Fibroblast of lung (primary cell): ENCODE measurements around the gene ANKMY1. TPM values are rescaled to one million over a fixed set of nuclear protein-coding genes. Genes with fewer than 3 reads are reported as not detected.
A peak's percentile ranks its signal among the peaks of the same experiment; 100 is the strongest.

ENCODE experiments used
- DNase-seq, 2 donors: peaks; one replicate each; pipeline versions ENCODE4 v3.0.0 to v3.0.0-alpha.2; 2010; ENCODE audit warnings: low read depth in 2 of 2
- H2AFZ ChIP-seq: 2 replicates; pipeline ENCODE4 v1.5.1; 2012; ENCODE audit warnings: low read length, control low read depth, inconsistent platforms
- H3K27ac ChIP-seq: 2 replicates; pipeline ENCODE4 v1.5.1; 2011; ENCODE audit warnings: low read length, control low read depth; ENCODE audit not compliant: insufficient read depth
- H3K27me3 ChIP-seq: 2 replicates; pipeline ENCODE4 v1.5.1; 2011; ENCODE audit warnings: mild to moderate bottlenecking, low read length; ENCODE audit not compliant: control insufficient read depth, insufficient read depth
- H3K36me3 ChIP-seq: 2 replicates; pipeline ENCODE4 v1.5.1; 2011; ENCODE audit warnings: low read length; ENCODE audit not compliant: control insufficient read depth, insufficient read depth
- H3K4me1 ChIP-seq: 2 replicates; pipeline ENCODE4 v1.5.1; 2011; ENCODE audit warnings: low read length; ENCODE audit not compliant: control insufficient read depth, insufficient read depth; ENCODE audit errors: extremely low read depth
- H3K4me2 ChIP-seq: 2 replicates; pipeline ENCODE4 v1.5.1; 2011; ENCODE audit warnings: low read length, control low read depth; ENCODE audit not compliant: insufficient read depth; ENCODE audit errors: extremely low read depth
- H3K4me3 ChIP-seq, 4 experiments: fragments of 200-600 bp in 1 of 4; sonication (generic) in 1 of 4; replicated peaks in 1 of 4; 2 replicates each; pipeline ENCODE4 v1.5.1; 2011 to 2016; ENCODE audit warnings: low read length in 4 of 4, low read depth in 3 of 4, mild to moderate bottlenecking in 3 of 4, control low read depth in 2 of 4, inconsistent platforms in 1 of 4, mixed read lengths in 1 of 4; ENCODE audit not compliant: insufficient read depth in 1 of 4; ENCODE audit errors: control extremely low read depth in 1 of 4
- H3K79me2 ChIP-seq: 2 replicates; pipeline ENCODE4 v1.5.1; 2012; ENCODE audit warnings: mild to moderate bottlenecking, low read length, inconsistent platforms; ENCODE audit not compliant: control insufficient read depth, insufficient read depth
- H3K9ac ChIP-seq: 2 replicates; pipeline ENCODE4 v1.5.1; 2011; ENCODE audit warnings: mild to moderate bottlenecking, low read length, control low read depth; ENCODE audit not compliant: insufficient read depth
- H3K9me3 ChIP-seq: 2 replicates; pipeline ENCODE4 v1.5.1; 2012; ENCODE audit warnings: low read depth, low read length; ENCODE audit not compliant: control insufficient read depth, insufficient read depth
- H4K20me1 ChIP-seq: 2 replicates; pipeline ENCODE4 v1.5.1; 2011; ENCODE audit warnings: low read length; ENCODE audit not compliant: control insufficient read depth, insufficient read depth; ENCODE audit errors: extremely low read depth
- CTCF ChIP-seq, 2 donors: IDR thresholded peaks in 1 of 2; conservative IDR thresholded peaks in 1 of 2; 1 replicate in 1 of 2; 2 replicates in 1 of 2; pipeline ENCODE4 v1.5.1; 2011 to 2012; ENCODE audit warnings: low read length in 2 of 2, control low read depth in 1 of 2, inconsistent platforms in 1 of 2, low read depth in 1 of 2, mild to moderate bottlenecking in 1 of 2
- EZH2 ChIP-seq: IDR thresholded peaks from 2 replicates; pipeline ENCODE4 v1.5.1; 2012; ENCODE audit warnings: low read length, control low read depth, mild to moderate bottlenecking; ENCODE audit errors: missing control alignments
- polyA plus RNA-seq, 2 donors: library from polyadenylated mRNA; depleted of rRNA in 1 of 2; stranded (reverse) in 1 of 2; unstranded in 1 of 2; fragments of >200 nt; gene quantifications; 2 replicates each; pipeline ENCODE4 v1.2.1, GENCODE V29; 2011 to 2012; ENCODE audit warnings: missing spikeins in 1 of 2
- total RNA-seq: library from RNA; depleted of rRNA; stranded (reverse); fragments of >200 nt; gene quantifications from 2 replicates; pipeline ENCODE4 v1.2.1, GENCODE V29; 2014

Gene ANKMY1
- total and polyA plus RNA-seq, 2 donors (not counting 1 experiment from before 2014, with no cell fraction given) = 2.8 to 7.4 TPM

GRCh38 chr2:240567137-240567871 is 9.5 kb upstream of the ANKMY1 start:
- Histone ChIP-seq H4K20me1 (no peaks in the 10 kb centered on the region), H3K27ac (peak overlapping the region; percentile 57), H3K36me3 (no peaks in the 10 kb centered on the region), H3K4me1 (peaks cover 23% of the 10 kb centered on the region), H3K27me3 (no peaks in the 10 kb centered on the region), H2AFZ (peak overlapping the region; percentile 47), H3K9me3 (no peaks in the 10 kb centered on the region), H3K9ac (peak overlapping the region; percentile 51), H3K79me2 (peaks cover 5% of the 10 kb centered on the region), H3K4me3 (peak overlapping the region; percentile 68 to 75 (median 73)), H3K4me2 (peak overlapping the region; percentile 94)
- TF ChIP-seq CTCF (conservative IDR thresholded peaks at IDR 0.05 in 1 of 2, IDR thresholded peaks at IDR 0.05 in 1 of 2; ENCODE audit: low read depth in 1 of 2, low read length in 2 of 2) (no peak), EZH2 (no peak)
- DNase-seq = no peak

GRCh38 chr2:240566203-240567136 is 8.7 kb upstream of the ANKMY1 start:
- peak; percentile 72 to 75 for DNase-seq

More at GRCh38 chr2:240566203-240567136, 8.7 kb upstream of the ANKMY1 start:
- H3K9me3 ChIP-seq = no peaks in the 10 kb centered on the region
- H3K36me3 ChIP-seq = no peaks in the 10 kb centered on the region
- H3K79me2 ChIP-seq = peaks cover 5% of the 10 kb centered on the region
- peak overlapping the region; percentile 62 for H2AFZ ChIP-seq
- peak overlapping the region; percentile 27 for H3K27ac ChIP-seq
- peak overlapping the region; percentile 94 for H3K4me2 ChIP-seq
- H3K4me1 ChIP-seq = peaks cover 24% of the 10 kb centered on the region
- H3K27me3 ChIP-seq = no peaks in the 10 kb centered on the region
- no peak for TF ChIP-seq EZH2
- TF ChIP-seq CTCF (conservative IDR thresholded peaks at IDR 0.05 in 1 of 2, IDR thresholded peaks at IDR 0.05 in 1 of 2; ENCODE audit: low read depth in 1 of 2, low read length in 2 of 2) = peak; percentile 50 to 51
- peak overlapping the region; percentile 30 for H3K9ac ChIP-seq
- no peaks in the 10 kb centered on the region for H4K20me1 ChIP-seq
- H3K4me3 ChIP-seq = peak overlapping the region in 3 of 4 experiments; percentile 23 to 75 (median 24)
